ENCODE results near the gene GZMA. TPM values are rescaled to one million over a fixed set of nuclear protein-coding genes. Genes with fewer than 3 reads are reported as not detected.

GZMA gene
- total RNA-seq, 4 donors from 2014 or later: not detected

DNA sequence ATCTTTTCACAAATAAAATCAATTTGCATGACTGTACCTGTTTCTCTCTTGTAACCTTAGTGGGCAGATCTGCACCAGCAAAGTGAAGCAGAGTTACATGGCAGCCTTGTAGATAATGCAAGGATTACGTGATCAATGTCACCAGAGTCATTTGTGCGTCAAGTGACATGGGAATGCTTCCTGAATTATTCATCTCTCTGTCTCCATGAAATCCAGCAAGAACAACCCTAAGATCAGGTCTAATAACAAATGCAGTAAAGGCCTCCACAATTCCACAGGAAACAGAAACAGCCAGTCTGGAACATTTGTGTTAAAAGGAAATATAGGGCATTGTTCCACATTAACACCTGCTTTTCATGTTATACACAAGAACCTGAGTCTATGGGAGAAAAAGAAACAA lies 7.8 kb downstream of the GZMA start:
- TF ChIP-seq EP300 (IDR thresholded peaks at IDR 0.05) (no peak), POLR2AphosphoS5 (IDR thresholded peaks at IDR 0.05) (no peak), POLR2A (IDR thresholded peaks at IDR 0.05) (no peak)
- TF ChIP-seq, protein P1, sequence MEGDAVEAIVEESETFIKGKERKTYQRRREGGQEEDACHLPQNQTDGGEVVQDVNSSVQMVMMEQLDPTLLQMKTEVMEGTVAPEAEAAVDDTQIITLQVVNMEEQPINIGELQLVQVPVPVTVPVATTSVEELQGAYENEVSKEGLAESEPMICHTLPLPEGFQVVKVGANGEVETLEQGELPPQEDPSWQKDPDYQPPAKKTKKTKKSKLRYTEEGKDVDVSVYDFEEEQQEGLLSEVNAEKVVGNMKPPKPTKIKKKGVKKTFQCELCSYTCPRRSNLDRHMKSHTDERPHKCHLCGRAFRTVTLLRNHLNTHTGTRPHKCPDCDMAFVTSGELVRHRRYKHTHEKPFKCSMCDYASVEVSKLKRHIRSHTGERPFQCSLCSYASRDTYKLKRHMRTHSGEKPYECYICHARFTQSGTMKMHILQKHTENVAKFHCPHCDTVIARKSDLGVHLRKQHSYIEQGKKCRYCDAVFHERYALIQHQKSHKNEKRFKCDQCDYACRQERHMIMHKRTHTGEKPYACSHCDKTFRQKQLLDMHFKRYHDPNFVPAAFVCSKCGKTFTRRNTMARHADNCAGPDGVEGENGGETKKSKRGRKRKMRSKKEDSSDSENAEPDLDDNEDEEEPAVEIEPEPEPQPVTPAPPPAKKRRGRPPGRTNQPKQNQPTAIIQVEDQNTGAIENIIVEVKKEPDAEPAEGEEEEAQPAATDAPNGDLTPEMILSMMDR (IDR thresholded peaks at IDR 0.05): no peak
- Histone ChIP-seq H3K27ac (no peak overlapping the region), H3K36me3 (no peaks in the 10 kb centered on the region), H3K9me3 (no peaks in the 10 kb centered on the region), H3K27me3 (peaks cover 4% of the 10 kb centered on the region), H3K4me3 (no peak overlapping the region), H3K4me1 (no peaks in the 10 kb centered on the region)
- no peak for DNase-seq (ENCODE audit: low spot score in 2 of 2)
- 77% methylated on average over 2 of the region's 2 CpGs for WGBS

DNA sequence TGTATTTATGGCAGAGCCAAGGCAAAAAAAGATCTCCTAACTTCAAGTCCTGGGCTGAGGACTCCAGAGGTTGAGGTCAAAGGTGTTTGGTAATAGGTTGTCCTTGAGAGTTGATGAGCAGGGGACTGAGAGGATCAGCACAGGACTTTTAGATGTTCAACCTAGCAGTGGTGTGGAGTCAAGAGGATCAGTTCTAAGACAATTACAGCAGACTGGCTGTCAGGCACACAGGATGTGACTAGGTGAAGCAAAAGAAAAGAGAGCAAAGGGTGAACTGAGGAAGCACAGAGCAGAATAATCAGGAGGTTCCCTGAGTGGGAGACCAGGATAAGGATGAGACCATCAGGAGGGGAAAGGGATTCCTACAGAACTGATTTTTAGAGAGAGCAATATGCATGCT lies 10.9 kb downstream of the GZMA start:
- no peaks in the 10 kb centered on the region for H3K4me1 ChIP-seq
- H3K4me3 ChIP-seq: no peak overlapping the region
- H3K9me3 ChIP-seq: no peaks in the 10 kb centered on the region
- no peak for DNase-seq (ENCODE audit: low spot score in 2 of 2)
- H3K36me3 ChIP-seq: no peaks in the 10 kb centered on the region
- H3K27me3 ChIP-seq: peaks cover 4% of the 10 kb centered on the region
- TF ChIP-seq, protein P1 (IDR thresholded peaks at IDR 0.05): no peak
- TF ChIP-seq EP300 (IDR thresholded peaks at IDR 0.05) (no peak), POLR2A (IDR thresholded peaks at IDR 0.05) (no peak), POLR2AphosphoS5 (IDR thresholded peaks at IDR 0.05) (no peak)
- H3K27ac ChIP-seq: no peak overlapping the region

DNA sequence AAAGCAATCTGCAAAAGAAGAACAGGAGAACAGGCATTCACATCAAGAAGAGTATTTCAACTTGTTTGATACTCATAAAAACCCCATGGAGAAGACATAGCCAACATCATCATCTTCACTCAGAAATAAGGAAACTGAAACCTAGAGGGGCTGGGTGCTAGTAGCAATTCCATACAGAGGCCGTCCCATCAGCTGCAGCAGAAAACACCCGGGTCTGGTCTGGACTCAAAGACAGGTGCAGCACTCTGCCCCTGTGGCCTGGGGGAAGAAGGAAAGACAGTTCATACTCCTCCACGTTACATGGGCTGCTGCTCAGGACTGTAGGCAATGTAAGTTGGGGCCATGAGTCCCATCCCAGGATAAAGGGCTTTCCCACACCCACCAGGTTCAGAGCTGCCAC lies 11.6 kb downstream of the GZMA start:
- Histone ChIP-seq H3K4me1 (no peaks in the 10 kb centered on the region), H3K4me3 (no peak overlapping the region), H3K27me3 (peaks cover 4% of the 10 kb centered on the region), H3K9me3 (no peaks in the 10 kb centered on the region), H3K36me3 (no peaks in the 10 kb centered on the region), H3K27ac (no peak overlapping the region)
- DNase-seq (ENCODE audit: low spot score in 2 of 2): no peak
- no peak for TF ChIP-seq POLR2A (IDR thresholded peaks at IDR 0.05)
- no peak for TF ChIP-seq POLR2AphosphoS5 (IDR thresholded peaks at IDR 0.05)
- no peak for TF ChIP-seq EP300 (IDR thresholded peaks at IDR 0.05)
- TF ChIP-seq, protein P1 (IDR thresholded peaks at IDR 0.05): no peak
- WGBS: 72% methylated on average over 3 of the region's 3 CpGs

DNA sequence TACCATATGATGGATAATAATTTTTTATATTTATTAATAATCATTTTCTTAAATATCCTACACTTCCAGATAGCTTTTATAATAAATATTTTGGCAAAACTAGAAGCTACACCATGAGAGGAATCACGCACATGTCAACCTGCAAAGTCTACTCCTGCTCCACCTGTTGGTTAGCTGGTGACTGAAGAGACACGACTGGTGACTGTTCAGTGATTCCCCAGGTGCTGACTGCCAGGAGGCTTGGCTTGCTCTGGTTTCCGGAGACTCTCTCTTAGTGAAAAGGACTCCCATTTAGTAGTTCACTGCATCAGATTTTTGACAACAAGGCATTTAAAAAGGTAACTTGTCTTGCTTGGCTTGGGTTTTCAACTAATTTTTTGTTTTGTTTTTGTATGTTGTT lies 20.9 kb downstream of the GZMA start:
- Histone ChIP-seq H3K27me3 (no peaks in the 10 kb centered on the region), H3K9me3 (no peaks in the 10 kb centered on the region), H3K4me1 (no peaks in the 10 kb centered on the region), H3K4me3 (no peak overlapping the region), H3K27ac (no peak overlapping the region), H3K36me3 (no peaks in the 10 kb centered on the region)
- no peak for DNase-seq (ENCODE audit: low spot score in 2 of 2)
- TF ChIP-seq EP300 (IDR thresholded peaks at IDR 0.05) (no peak), POLR2A (IDR thresholded peaks at IDR 0.05) (no peak), POLR2AphosphoS5 (IDR thresholded peaks at IDR 0.05) (no peak)
- TF ChIP-seq, protein P1 (IDR thresholded peaks at IDR 0.05): no peak
- WGBS: 68% methylated on average over 3 of the region's 3 CpGs

DNA sequence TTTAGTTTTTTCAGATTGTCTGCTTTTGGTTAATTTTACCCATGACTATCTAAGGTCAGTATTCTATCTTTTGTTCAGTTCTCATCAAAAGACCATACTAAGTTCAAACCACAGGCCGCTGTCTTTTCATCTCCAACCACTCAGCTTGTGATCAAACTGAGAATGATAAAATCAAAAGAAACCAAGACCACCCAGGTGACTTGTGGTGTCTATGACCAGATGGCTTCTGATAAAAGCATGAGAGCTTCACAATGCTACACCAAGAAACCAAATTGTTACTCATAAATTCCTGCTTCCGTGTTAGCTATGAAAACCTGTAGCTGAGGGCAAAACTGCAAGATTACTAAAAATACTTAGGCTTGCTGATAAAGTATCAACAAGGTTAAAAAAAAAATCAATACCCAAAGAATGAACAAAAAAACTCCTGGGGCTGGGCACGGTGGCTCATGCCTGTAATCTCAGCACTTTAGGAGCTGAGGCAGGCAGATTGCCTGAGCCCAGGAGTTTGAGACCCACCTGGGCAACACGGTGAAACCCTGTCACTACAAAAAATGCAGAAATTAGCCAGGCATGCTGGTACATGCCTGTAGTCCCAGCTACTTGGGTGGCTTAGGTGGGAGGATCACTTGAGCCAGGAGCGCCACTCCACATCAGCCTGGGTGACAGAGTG lies 31.7 kb downstream of the GZMA start:
- DNase-seq (ENCODE audit: low spot score in 2 of 2): no peak
- 59% methylated on average over 5 of the region's 5 CpGs for WGBS
- no peak for TF ChIP-seq POLR2AphosphoS5 (IDR thresholded peaks at IDR 0.05)
- no peak for TF ChIP-seq POLR2A (IDR thresholded peaks at IDR 0.05)
- TF ChIP-seq EP300 (IDR thresholded peaks at IDR 0.05): no peak
- TF ChIP-seq, protein P1 (IDR thresholded peaks at IDR 0.05): no peak
- Histone ChIP-seq H3K4me3 (no peak overlapping the region), H3K4me1 (no peaks in the 10 kb centered on the region), H3K9me3 (no peaks in the 10 kb centered on the region), H3K27me3 (peaks cover 6% of the 10 kb centered on the region), H3K27ac (no peak overlapping the region), H3K36me3 (no peaks in the 10 kb centered on the region)

Measured in suprapubic skin (tissue), 4 donors.